ENCODE results near the gene MSH5. TPM values are rescaled to one million over a fixed set of nuclear protein-coding genes. Genes with fewer than 3 reads are reported as not detected.

MSH5 gene
- polyA plus RNA-seq, 2 of the 4 experiments (the other 2 are of a cell fraction) = 17.4 to 36.5 TPM

DNA sequence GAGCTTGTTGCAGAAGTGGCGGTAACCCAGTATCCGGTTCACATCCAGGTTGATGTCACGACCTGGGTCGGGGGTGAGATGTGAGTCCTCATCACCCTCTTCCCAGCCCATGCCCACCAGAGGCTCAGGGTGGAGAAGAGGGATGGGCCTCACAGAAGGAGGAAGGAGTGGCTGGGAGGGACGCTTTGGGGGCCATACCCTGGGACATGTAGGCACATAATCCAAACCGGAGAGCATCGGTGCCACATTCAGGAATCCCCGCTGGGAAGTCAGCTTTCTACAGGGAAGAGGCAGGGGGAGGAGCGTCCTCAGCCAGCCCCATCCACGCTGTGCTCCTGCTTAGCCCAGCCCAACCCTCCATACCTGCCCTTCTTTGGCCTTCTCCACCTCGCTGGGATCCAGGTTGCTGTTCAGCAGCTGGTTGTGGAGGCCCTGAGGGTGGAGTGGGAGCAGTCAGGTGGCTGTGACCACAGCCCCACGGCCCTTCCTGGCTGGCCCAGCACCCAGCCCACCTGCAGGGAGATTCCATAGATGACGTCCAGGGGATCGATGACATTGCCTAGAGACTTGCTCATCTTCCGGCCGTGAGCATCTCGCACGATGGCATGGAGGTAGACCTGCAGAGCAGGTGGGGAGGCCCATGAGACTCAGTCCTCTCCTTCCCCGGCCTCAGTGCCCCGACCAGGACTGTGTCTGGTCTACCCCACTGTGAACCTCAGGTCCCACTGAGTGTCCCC lies 40.9 kb downstream of the MSH5 start (continued):
- TF ChIP-seq ZC3H11A (IDR thresholded peaks at IDR 0.05) (no peak), GATA3 (IDR thresholded peaks at IDR 0.05; ENCODE audit: borderline replicate concordance) (no peak), TP53 (CRISPR knock-in tag; IDR thresholded peaks at IDR 0.05) (no peak)

DNA sequence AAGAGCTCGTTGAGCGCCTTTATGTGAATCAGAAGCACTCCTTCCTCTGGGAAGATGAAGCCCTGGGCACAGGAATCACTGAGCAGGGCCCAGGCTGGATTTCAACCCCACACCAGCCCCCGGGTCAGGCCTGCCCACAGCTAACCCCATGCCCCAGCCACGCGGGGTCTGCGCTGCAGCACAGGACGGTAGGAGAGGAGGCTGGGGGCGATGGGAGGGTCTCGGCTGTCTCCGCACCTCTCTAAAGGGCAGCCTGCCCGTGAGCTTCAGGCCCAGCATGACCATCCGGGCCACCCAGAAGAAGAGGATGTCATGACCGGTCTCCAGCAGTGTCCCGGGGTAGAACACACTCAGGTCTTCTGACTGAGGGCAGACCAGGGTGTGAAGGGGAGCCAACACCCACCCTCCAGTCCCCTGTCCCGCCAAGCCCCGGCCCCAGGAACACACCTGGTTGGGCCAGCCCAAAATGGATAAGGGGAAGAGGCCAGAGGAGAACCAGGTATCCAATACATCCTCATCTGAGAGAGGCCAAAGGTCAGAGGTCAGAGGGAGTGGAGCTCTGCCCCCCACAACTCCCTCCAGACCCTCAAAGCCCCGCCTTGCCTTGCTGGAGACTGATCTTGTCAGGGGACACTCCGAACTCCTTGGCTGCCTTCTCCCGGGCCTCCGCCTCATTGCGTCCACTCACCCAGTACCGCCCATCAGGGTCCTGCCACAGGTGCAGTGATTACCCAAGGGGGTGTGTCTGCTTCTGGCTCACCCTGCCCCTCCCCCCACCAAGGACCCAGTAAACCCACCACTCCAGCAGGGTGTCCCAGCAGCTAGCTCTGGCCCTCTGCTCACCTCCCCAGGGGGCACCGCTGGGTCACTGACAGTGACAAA lies 41.7 kb downstream of the MSH5 start:
- CTCF ChIA-PET = interaction anchor here (1.1 to 3.6 kb wide), 5 partner anchors 8 to 14 kb away, joined by 3 to 17 read pairs (median 5); partner anchors contain the start of gene VARS1
- DNase-seq (ENCODE audit: low read depth in 1 of 2, low spot score in 1 of 2) (no peak), ATAC-seq (no peak), FAIRE-seq (no peak)
- Histone ChIP-seq H3K4me3 (no peak overlapping the region), H3K4me1 (peaks cover 15% of the 10 kb centered on the region), H3K4me2 (no peak overlapping the region), H3K9me3 (no peaks in the 10 kb centered on the region), H3K27ac (no peak overlapping the region)
- 93% methylated on average over 23 of the region's 23 CpGs for WGBS (ENCODE audit: missing lambda C conversion rate)
- TF ChIP-seq CHD2 (IDR thresholded peaks at IDR 0.05; ENCODE audit: low read length, partially characterized antibody) (no peak), JUN (IDR thresholded peaks at IDR 0.05) (no peak), RAD21 (conservative IDR thresholded peaks at IDR 0.05 in 1 of 2, IDR thresholded peaks at IDR 0.05 in 1 of 2) (no peak), FOXS1 (CRISPR knock-in tag; IDR thresholded peaks at IDR 0.05) (no peak), HOXA7 (CRISPR knock-in tag; IDR thresholded peaks at IDR 0.05) (no peak), TP53 (CRISPR knock-in tag; IDR thresholded peaks at IDR 0.05) (no peak)
- TF ChIP-seq, protein P1, sequence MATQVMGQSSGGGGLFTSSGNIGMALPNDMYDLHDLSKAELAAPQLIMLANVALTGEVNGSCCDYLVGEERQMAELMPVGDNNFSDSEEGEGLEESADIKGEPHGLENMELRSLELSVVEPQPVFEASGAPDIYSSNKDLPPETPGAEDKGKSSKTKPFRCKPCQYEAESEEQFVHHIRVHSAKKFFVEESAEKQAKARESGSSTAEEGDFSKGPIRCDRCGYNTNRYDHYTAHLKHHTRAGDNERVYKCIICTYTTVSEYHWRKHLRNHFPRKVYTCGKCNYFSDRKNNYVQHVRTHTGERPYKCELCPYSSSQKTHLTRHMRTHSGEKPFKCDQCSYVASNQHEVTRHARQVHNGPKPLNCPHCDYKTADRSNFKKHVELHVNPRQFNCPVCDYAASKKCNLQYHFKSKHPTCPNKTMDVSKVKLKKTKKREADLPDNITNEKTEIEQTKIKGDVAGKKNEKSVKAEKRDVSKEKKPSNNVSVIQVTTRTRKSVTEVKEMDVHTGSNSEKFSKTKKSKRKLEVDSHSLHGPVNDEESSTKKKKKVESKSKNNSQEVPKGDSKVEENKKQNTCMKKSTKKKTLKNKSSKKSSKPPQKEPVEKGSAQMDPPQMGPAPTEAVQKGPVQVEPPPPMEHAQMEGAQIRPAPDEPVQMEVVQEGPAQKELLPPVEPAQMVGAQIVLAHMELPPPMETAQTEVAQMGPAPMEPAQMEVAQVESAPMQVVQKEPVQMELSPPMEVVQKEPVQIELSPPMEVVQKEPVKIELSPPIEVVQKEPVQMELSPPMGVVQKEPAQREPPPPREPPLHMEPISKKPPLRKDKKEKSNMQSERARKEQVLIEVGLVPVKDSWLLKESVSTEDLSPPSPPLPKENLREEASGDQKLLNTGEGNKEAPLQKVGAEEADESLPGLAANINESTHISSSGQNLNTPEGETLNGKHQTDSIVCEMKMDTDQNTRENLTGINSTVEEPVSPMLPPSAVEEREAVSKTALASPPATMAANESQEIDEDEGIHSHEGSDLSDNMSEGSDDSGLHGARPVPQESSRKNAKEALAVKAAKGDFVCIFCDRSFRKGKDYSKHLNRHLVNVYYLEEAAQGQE (IDR thresholded peaks at IDR 0.05) = no peak
- POLR2A ChIA-PET = no interaction called here

DNA sequence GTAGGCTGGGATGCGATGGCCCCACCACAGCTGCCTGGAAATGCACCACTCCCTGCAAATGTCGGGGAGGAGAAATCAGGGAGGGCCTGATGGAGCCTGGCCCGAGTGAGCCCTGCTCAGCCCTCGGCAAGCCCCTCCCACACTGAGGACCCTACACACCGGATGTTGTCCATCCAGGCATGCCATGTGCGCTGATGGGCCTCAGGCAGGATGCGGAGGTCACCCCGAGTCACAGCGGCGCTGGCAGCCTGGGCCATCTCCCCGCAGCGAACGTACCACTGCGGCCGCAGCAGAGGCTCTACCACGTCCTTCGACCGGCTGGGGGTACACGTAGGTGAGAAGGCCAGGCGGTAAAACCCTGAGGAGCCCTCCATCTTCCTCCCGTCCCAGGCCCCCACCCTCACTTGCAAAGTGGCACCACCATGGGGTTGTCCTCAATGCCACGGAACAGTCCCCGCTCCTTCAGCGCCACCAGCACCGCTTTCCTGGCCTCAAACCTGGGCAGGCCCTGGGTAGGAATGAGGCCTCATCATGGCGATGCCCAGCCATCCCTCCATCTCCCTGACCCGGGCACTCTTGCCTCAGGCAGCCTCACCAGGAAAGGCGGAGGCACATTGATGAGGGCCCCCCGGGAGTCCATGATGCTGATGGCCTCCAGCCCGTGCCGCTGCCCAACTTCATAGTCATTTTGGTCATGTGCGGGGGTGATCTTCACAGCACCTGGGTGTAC lies 42.5 kb downstream of the MSH5 start:
- no peak overlapping the region for H3K4me3 ChIP-seq
- no peak overlapping the region for H3K27ac ChIP-seq
- ChIA-PET POLR2A (no interaction called here), CTCF (interaction anchor here (1.2 to 3.6 kb wide), 3 partner anchors 9 to 14 kb away, joined by 3 to 17 read pairs (median 11); partner anchors contain the start of gene VARS1)
- DNase-seq (ENCODE audit: low read depth in 1 of 2, low spot score in 1 of 2) (no peak), ATAC-seq (no peak), FAIRE-seq (no peak)
- TF ChIP-seq, protein P2, sequence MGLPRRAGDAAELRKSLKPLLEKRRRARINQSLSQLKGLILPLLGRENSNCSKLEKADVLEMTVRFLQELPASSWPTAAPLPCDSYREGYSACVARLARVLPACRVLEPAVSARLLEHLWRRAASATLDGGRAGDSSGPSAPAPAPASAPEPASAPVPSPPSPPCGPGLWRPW (IDR thresholded peaks at IDR 0.05) = no peak
- TF ChIP-seq, protein P3, sequence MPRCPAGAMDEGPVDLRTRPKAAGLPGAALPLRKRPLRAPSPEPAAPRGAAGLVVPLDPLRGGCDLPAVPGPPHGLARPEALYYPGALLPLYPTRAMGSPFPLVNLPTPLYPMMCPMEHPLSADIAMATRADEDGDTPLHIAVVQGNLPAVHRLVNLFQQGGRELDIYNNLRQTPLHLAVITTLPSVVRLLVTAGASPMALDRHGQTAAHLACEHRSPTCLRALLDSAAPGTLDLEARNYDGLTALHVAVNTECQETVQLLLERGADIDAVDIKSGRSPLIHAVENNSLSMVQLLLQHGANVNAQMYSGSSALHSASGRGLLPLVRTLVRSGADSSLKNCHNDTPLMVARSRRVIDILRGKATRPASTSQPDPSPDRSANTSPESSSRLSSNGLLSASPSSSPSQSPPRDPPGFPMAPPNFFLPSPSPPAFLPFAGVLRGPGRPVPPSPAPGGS (IDR thresholded peaks at IDR 0.05) = no peak
- no peak for TF ChIP-seq SREBF2 (IDR thresholded peaks at IDR 0.05)
- TF ChIP-seq NFE2L2 (conservative IDR thresholded peaks at IDR 0.05; ENCODE audit: low read length) = no peak
- TF ChIP-seq CBX8 (IDR thresholded peaks at IDR 0.05) = no peak
- TF ChIP-seq HOXB13 (CRISPR knock-in tag; IDR thresholded peaks at IDR 0.05; ENCODE audit: low read depth) = no peak
- TF ChIP-seq MAFK (IDR thresholded peaks at IDR 0.05; ENCODE audit: partially characterized antibody) = no peak
- TF ChIP-seq EHMT2 (IDR thresholded peaks at IDR 0.05; ENCODE audit: low read depth) = no peak
- no peak for TF ChIP-seq CHD2 (IDR thresholded peaks at IDR 0.05; ENCODE audit: low read length, partially characterized antibody)
- TF ChIP-seq JUN (IDR thresholded peaks at IDR 0.05) = no peak
- TF ChIP-seq, protein P1 (IDR thresholded peaks at IDR 0.05) = no peak
- TF ChIP-seq, protein P4, sequence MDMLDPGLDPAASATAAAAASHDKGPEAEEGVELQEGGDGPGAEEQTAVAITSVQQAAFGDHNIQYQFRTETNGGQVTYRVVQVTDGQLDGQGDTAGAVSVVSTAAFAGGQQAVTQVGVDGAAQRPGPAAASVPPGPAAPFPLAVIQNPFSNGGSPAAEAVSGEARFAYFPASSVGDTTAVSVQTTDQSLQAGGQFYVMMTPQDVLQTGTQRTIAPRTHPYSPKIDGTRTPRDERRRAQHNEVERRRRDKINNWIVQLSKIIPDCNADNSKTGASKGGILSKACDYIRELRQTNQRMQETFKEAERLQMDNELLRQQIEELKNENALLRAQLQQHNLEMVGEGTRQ (IDR thresholded peaks at IDR 0.05) = no peak
- TF ChIP-seq, protein P5, sequence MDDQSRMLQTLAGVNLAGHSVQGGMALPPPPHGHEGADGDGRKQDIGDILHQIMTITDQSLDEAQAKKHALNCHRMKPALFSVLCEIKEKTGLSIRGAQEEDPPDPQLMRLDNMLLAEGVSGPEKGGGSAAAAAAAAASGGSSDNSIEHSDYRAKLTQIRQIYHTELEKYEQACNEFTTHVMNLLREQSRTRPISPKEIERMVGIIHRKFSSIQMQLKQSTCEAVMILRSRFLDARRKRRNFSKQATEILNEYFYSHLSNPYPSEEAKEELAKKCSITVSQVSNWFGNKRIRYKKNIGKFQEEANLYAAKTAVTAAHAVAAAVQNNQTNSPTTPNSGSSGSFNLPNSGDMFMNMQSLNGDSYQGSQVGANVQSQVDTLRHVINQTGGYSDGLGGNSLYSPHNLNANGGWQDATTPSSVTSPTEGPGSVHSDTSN (IDR thresholded peaks at IDR 0.05) = no peak
- H3K9me3 ChIP-seq = no peaks in the 10 kb centered on the region
- 94% methylated on average over 20 of the region's 32 CpGs for whole genome bisulfite sequencing (ENCODE audit: missing lambda C conversion rate)
- H3K4me2 ChIP-seq = no peak overlapping the region
- peaks cover 7% of the 10 kb centered on the region for H3K4me1 ChIP-seq

Data from A549 (cell line).